ENCODE measurements around the gene CACNA2D2. TPM values are rescaled to one million over a fixed set of nuclear protein-coding genes. Genes with fewer than 3 reads are reported as not detected.
A peak's percentile ranks its signal among the peaks of the same experiment; 100 is the strongest.

Gene CACNA2D2
- total and polyA plus RNA-seq, 11 donors = 0.49 to 3.6 (median 1.5) TPM

- Histone ChIP-seq H3K9me3 (no peaks in the 10 kb centered on the region), H3K36me3 (no peaks in the 10 kb centered on the region), H3K27ac (no peak overlapping the region), H3K27me3 (no peaks in the 10 kb centered on the region), H3K4me1 (no peaks in the 10 kb centered on the region), H3K4me3 (no peak overlapping the region)
- intact Hi-C loops (cut with DNase I) = no loop called here
- 77 to 88% (median 78%) methylated on average over 10 of the region's 10 CpGs for WGBS, 4 donors
- ATAC-seq (no peak), DNase-seq (no peak)
- TF ChIP-seq CTCF (IDR thresholded peaks at IDR 0.05) (no peak), POLR2A (IDR thresholded peaks at IDR 0.05) (no peak)
Observed at GRCh38 chr3:50454481-50455070, 48.9 kb downstream of the CACNA2D2 start.

DNA sequence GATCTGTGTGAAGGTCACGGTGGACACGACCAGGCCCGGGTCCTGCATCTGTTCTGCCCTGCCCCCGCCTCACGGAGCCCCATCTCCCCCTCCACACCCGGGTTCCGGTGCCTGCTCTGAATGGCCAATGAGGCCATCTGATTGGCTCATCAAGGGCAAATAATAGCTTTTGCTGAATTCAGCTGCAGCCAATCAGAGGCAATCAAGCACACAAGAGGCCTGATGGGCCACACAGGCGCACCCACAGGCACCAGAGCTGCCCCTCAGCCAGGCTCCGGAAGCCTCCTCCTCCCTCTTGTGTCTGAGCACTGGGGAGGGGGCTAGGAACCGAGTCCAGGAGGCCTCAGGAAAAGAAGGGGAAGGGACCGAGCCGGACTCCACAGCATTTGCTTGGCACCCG lies 49.5 kb downstream of the CACNA2D2 start:
- Histone ChIP-seq H3K4me3 (no peak overlapping the region), H3K36me3 (no peaks in the 10 kb centered on the region), H3K4me1 (no peaks in the 10 kb centered on the region), H3K27ac (no peak overlapping the region), H3K27me3 (no peaks in the 10 kb centered on the region), H3K9me3 (no peaks in the 10 kb centered on the region)
- WGBS, 4 donors = 75 to 82% (median 80%) methylated on average over 13 of the region's 13 CpGs
- TF ChIP-seq POLR2A (IDR thresholded peaks at IDR 0.05) (no peak), CTCF (IDR thresholded peaks at IDR 0.05) (no peak)
- ATAC-seq (no peak), DNase-seq (no peak)
- intact Hi-C loops (cut with DNase I) = no loop called here

DNA sequence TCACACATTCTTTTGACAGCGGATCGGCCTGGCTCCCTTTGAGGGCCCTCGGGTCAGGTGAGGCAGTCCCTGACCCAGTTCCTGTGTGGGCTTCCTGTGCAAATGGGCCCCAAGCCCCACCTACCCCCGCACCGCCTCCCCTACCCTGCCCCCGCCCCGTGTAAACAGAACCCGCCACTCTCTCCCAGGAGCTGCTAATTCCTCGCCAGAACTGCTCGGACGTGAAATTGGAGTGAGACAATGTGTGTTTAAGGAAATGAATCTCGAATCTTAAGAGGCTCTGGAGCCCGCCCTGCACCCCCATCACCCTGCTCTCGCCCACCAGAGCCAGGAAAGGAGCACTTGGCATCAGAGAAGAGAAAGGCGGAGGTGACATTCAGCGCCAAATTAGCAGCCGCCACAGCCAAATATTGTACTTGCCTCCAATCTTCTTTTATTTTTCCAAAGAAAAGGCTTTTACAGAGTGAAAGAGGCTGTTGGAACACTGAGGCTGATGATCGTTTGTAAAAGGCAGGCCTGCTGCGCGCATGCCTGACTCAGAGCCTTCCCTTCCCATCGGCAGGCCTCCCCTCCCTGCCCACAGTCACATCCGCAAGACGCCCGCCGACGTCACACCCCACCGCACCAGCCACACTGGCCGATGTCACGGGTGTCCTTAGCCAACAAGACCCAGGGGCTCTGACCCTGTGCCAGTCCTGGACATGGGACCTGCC lies 53.1 kb downstream of the CACNA2D2 start:
- H3K36me3 ChIP-seq = no peaks in the 10 kb centered on the region
- no peak for TF ChIP-seq CTCF (IDR thresholded peaks at IDR 0.05)
- TF ChIP-seq POLR2A (IDR thresholded peaks at IDR 0.05) = no peak
- peak; percentile 43 to 82 (median 54) for DNase-seq
- peak; percentile 28 to 89 (median 49) for ATAC-seq
- intact Hi-C loops (cut with DNase I) = no loop called here
- no peaks in the 10 kb centered on the region for H3K9me3 ChIP-seq
- 60 to 76% (median 64%) methylated on average over 25 to 29 of the region's 29 CpGs for WGBS, 4 donors
- H3K27ac ChIP-seq = peak overlapping the region in 7 of 12 donors; percentile 19 to 74 (median 51)
- H3K4me3 ChIP-seq = peak overlapping the region in 7 of 12 donors; percentile 26 to 48 (median 40)
- H3K27me3 ChIP-seq = no peaks in the 10 kb centered on the region
- H3K4me1 ChIP-seq = no peaks in the 10 kb centered on the region

DNA sequence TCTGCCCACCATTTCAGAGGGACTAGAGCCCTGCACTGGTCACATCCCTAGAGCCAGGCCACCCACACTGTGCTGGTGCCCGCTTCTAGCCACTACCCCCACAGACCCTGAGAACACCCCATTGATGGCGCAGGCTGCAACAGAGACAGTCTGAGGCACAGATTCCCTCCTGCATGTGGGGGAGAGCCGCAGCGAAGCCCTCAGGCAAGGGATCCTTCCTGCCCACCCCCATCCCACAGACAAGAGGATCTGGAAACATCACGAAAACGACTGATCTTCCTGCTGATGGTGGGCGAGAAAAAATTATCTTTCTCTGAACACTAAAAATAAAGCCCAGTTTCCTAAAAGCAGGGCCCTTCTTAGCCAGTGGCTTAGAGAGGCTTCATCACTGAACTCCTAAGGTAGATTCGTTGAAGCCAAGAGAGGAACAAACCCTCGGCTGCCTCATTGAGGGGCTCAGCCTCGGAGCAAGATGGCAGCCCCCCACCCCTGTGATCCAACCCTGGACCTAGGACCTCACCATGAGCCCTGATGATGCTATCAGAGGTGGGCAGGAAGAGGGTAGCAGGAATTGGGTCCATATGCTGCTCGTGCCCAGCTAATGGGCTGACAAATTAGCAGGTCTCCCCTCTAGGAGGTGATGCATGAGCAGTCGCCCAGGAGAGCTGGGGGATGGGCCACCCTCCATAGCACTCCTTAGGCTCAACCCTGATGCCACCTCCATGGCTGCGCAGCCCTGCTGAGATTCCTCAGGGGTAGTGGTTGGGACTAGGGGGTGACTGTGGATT lies 54.5 kb downstream of the CACNA2D2 start:
- ATAC-seq = no peak
- H3K4me1 ChIP-seq = no peaks in the 10 kb centered on the region
- H3K9me3 ChIP-seq = no peaks in the 10 kb centered on the region
- no peak overlapping the region for H3K4me3 ChIP-seq
- DNase-seq = no peak
- H3K27ac ChIP-seq = no peak overlapping the region
- TF ChIP-seq CTCF (IDR thresholded peaks at IDR 0.05) = no peak
- no peak for TF ChIP-seq POLR2A (IDR thresholded peaks at IDR 0.05)
- no peaks in the 10 kb centered on the region for H3K27me3 ChIP-seq
- intact Hi-C loops (cut with DNase I) = no loop called here
- 82 to 92% (median 87%) methylated on average over 11 to 13 of the region's 13 CpGs for WGBS, 4 donors
- H3K36me3 ChIP-seq = no peaks in the 10 kb centered on the region

Data from heart left ventricle (tissue), 16 donors.